ENCODE measurements around the gene KCNK1.

KCNK1 gene

GRCh38 chr1:233704170-233704897 lies 90.4 kb downstream of the KCNK1 start:
- no peak for DNase-seq

- no peak for DNase-seq
These were observed 91.2 kb downstream of the KCNK1 start for GRCh38 chr1:233704898-233705723.

GRCh38 chr1:233707153-233707879 lies 93.4 kb downstream of the KCNK1 start:
- DNase-seq: no peak

- DNase-seq: no peak
These were observed 94.2 kb downstream of the KCNK1 start for GRCh38 chr1:233707880-233708815.

- no peak for DNase-seq
These were observed 96.1 kb downstream of the KCNK1 start for GRCh38 chr1:233710031-233710430.

GRCh38 chr1:233710507-233710906 lies 96.6 kb downstream of the KCNK1 start:
- DNase-seq: no peak

- DNase-seq: no peak
These were observed 100.8 kb downstream of the KCNK1 start for GRCh38 chr1:233714631-233715217.

GRCh38 chr1:233718057-233718456 lies 104.2 kb downstream of the KCNK1 start:
- no peak for DNase-seq

- DNase-seq: no peak
These were observed 105.9 kb downstream of the KCNK1 start for GRCh38 chr1:233719655-233720341.

GRCh38 chr1:233721004-233721595 lies 107.2 kb downstream of the KCNK1 start:
- no peak for DNase-seq

Data from amygdala (tissue), 56 donors.